Esophagus muscularis mucosa (tissue), 3 donors: ENCODE results near the gene COL11A2.

Experiments used
- EP300 ChIP-seq: sonication (generic); formaldehyde crosslinking; IDR thresholded peaks from one replicate; pipeline ENCODE4 v1.6.1; 2017; ENCODE audit warnings: antibody characterized with exemption
- TF ChIP-seq, protein P1 (sequence below), 3 experiments: fragments of 200-600 bp in 2 of 3; fragments of 450-650 bp in 1 of 3; sonication (generic) in 2 of 3; IDR thresholded peaks; one replicate each; pipeline ENCODE4 v1.5.1; 2017 to 2019; ENCODE audit warnings: antibody characterized with exemption in 3 of 3, mild to moderate bottlenecking in 2 of 3, moderate library complexity in 1 of 3

- TF ChIP-seq, protein P1, sequence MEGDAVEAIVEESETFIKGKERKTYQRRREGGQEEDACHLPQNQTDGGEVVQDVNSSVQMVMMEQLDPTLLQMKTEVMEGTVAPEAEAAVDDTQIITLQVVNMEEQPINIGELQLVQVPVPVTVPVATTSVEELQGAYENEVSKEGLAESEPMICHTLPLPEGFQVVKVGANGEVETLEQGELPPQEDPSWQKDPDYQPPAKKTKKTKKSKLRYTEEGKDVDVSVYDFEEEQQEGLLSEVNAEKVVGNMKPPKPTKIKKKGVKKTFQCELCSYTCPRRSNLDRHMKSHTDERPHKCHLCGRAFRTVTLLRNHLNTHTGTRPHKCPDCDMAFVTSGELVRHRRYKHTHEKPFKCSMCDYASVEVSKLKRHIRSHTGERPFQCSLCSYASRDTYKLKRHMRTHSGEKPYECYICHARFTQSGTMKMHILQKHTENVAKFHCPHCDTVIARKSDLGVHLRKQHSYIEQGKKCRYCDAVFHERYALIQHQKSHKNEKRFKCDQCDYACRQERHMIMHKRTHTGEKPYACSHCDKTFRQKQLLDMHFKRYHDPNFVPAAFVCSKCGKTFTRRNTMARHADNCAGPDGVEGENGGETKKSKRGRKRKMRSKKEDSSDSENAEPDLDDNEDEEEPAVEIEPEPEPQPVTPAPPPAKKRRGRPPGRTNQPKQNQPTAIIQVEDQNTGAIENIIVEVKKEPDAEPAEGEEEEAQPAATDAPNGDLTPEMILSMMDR (IDR thresholded peaks at IDR 0.05) = no peak
- TF ChIP-seq EP300 = no peak
Measured at GRCh38 chr6:33200219-33201146, 8.2 kb upstream of the COL11A2 start, which contains the start of the genes RXRB and SLC39A7.
